AG04449 (cell line): ENCODE data around the gene ACKR1.
A peak's percentile ranks its signal among the peaks of the same experiment; 100 is the strongest.

Source experiments
- CTCF ChIA-PET: fragments of 350-600 bp; formaldehyde crosslinking; extraction: SDS; loops from one replicate; lab custom pipeline; 2021; ENCODE audit warnings: antibody characterized with exemption; lab: Yijun Ruan, JAX
- POLR2A ChIA-PET: fragments of 400-600, 350-600 bp; formaldehyde crosslinking; extraction: SDS; loops from one replicate; lab custom pipeline; 2020; ENCODE audit warnings: antibody characterized with exemption, inconsistent platforms; lab: Yijun Ruan, JAX
- DNase-seq: peaks from one replicate; pipeline ENCODE4 v3.0.0-alpha.2; 2010; ENCODE audit warnings: low read depth, low spot score
- H3K4me3 ChIP-seq: 2 replicates; pipeline ENCODE4 v1.5.1; 2011; ENCODE audit warnings: low read depth, mild to moderate bottlenecking, control low read depth, low read length
- TF ChIP-seq, protein P1 (sequence below): IDR thresholded peaks from one replicate; pipeline ENCODE4 v1.5.1; 2011; ENCODE audit warnings: mild to moderate bottlenecking, moderate library complexity, low read length, control low read depth, inconsistent platforms; ENCODE audit not compliant: insufficient read depth; ENCODE audit errors: missing control alignments

ACKR1 gene

DNA sequence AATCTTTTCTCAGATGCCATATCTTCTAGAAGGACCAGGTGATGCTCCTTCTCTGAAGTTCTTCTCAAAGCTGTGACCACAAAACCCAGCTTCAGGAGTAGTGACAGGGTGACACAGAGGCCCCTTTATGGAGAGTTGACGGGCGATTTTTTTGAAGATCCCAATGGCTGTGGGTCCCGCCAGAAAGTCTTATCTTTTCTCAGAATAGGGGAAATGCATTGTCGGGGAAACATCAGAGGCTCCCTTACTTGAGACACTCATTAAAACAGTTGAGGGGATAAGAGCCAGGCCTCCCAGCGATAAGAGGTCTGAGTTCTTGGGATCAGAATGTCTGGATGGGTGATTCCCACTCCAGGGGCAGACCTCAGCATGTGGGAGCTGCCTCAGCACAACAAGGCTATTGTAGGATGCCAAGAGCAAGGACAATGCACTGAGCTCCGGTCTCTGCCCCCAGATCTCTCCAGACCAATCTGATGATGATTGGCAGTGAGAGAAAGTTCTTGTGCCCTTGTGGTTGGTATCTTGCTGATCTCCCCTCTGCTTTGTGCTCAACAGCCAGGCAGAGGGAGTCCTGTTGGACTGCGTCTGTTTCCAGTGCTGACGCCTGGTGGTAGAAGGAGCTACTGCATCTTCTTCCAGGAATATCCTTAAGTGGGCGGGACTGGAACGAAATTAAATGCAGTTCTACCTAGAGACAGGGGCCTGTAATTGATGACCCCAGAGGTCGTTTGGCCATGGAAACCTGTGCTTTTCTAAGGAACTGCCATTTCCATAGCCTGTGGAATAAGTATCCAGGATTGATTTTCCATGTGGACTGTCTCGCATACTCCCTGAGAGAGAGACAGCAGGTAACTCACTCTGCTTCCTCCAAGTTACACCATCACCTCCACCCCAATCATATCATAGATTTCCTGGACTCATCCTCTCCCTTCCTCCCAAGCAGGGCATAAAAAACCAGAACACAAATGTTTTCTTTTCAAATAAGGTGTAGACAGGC lies 6.8 kb upstream of the ACKR1 start:
- H3K4me3 ChIP-seq, result no peak overlapping the region
- POLR2A ChIA-PET, result no interaction called here
- CTCF ChIA-PET, result interaction anchor here (0.8 to 7.4 kb wide), 17 partner anchors 10 to 1235 kb away, joined by 3 to 156 read pairs (median 5); partner anchors contain the start of gene CADM3
- TF ChIP-seq, protein P1, sequence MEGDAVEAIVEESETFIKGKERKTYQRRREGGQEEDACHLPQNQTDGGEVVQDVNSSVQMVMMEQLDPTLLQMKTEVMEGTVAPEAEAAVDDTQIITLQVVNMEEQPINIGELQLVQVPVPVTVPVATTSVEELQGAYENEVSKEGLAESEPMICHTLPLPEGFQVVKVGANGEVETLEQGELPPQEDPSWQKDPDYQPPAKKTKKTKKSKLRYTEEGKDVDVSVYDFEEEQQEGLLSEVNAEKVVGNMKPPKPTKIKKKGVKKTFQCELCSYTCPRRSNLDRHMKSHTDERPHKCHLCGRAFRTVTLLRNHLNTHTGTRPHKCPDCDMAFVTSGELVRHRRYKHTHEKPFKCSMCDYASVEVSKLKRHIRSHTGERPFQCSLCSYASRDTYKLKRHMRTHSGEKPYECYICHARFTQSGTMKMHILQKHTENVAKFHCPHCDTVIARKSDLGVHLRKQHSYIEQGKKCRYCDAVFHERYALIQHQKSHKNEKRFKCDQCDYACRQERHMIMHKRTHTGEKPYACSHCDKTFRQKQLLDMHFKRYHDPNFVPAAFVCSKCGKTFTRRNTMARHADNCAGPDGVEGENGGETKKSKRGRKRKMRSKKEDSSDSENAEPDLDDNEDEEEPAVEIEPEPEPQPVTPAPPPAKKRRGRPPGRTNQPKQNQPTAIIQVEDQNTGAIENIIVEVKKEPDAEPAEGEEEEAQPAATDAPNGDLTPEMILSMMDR, result peak; percentile 91
- peak; percentile 12 for DNase-seq

DNA sequence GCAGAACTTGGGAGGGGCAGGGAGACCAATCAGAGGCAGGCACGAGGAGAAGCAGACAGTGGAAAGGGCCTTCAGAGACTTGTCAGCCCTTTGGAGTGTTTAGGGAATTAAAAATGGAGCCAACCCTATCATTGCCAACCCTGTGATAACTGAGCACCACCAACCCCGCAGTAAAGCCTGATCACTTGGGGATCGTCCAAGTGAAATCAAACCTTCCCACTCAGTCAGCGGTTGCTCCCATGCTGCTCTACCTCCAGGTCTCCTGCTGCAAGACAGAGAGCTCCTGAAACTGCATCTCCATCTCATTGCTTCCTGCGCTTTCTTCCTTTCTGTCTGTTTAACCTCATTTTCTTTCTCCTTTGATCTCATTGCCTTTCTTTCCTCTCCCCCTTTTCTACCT lies 4.8 kb upstream of the ACKR1 start:
- DNase-seq, result no peak
- ChIA-PET CTCF (interaction anchor here (0.9 to 7.4 kb wide), 3 partner anchors 11 to 690 kb away, joined by 3 to 119 read pairs (median 52); no protein-coding TSS in a partner anchor), POLR2A (no interaction called here)
- H3K4me3 ChIP-seq, result no peak overlapping the region
- TF ChIP-seq, protein P1, result no peak

DNA sequence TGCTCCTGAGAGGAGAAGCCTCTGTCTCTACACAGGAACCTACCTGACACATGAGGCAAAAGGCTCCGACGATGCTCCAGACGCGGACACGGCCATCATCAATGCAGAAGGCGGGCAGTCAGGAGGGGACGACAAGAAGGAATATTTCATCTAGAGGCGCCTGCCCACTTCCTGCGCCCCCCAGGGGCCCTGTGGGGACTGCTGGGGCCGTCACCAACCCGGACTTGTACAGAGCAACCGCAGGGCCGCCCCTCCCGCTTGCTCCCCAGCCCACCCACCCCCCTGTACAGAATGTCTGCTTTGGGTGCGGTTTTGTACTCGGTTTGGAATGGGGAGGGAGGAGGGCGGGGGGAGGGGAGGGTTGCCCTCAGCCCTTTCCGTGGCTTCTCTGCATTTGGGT lies 3.9 kb upstream of the ACKR1 start:
- DNase-seq, result no peak
- CTCF ChIA-PET, result interaction anchor here (0.9 to 7.4 kb wide), 2 partner anchors 10 to 689 kb away, joined by 3 to 119 read pairs; no protein-coding TSS in a partner anchor

DNA sequence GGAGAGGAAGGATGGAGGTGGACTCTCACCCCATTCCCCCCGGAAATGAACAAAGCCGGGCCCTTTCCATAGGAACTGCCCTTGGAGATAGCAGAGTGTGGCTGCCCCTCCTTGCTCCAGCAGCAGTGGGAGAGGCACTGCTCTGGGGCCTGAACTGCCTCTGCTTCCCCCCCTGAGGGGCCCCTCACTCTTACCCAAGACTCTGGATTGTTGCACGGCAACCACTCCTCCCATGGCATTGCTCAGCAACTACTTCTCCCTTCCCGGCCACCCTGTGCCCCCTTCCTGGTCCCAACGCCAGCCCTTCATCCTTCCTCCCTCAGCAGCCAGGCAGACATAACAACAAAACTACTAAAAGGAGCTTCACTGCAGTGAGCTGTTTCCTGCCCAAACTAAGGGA lies 3.0 kb upstream of the ACKR1 start:
- DNase-seq, result no peak
- no peak overlapping the region for H3K4me3 ChIP-seq
- TF ChIP-seq, protein P1, result no peak
- POLR2A ChIA-PET, result no interaction called here
- CTCF ChIA-PET, result interaction anchor here (0.9 to 3.8 kb wide), 3 partner anchors 11 to 806 kb away, joined by 3 to 34 read pairs (median 3); no protein-coding TSS in a partner anchor

More for the DNA sequence above, 3.9 kb upstream of the ACKR1 start:
- no peak overlapping the region for H3K4me3 ChIP-seq
- POLR2A ChIA-PET, result no interaction called here
- TF ChIP-seq, protein P1, result no peak

DNA sequence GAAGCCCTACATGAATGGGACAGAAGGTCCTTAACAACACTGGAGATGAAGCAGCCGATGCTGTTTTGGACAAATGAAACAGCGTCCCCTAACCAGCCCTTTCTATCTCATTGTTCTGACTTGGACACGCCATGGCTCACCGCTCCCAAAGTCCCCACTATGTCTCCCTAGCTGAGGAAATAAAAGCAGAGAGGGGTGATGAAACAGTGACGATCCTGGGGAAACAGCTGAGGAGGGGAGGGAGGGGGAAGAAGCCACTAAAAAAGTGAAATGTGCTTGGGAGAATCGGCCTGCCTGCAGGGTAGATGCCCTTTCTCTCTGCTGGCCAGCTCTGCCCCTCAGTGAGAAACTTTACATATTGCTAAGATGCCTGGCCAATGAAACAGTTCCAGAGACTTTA lies 1.1 kb upstream of the ACKR1 start:
- DNase-seq, result no peak
- no peak overlapping the region for H3K4me3 ChIP-seq
- POLR2A ChIA-PET, result no interaction called here
- TF ChIP-seq, protein P1, result no peak
- CTCF ChIA-PET, result interaction anchor here (0.9 to 3.8 kb wide), 4 partner anchors 9 to 70 kb away, joined by 3 to 34 read pairs (median 6); no protein-coding TSS in a partner anchor

DNA sequence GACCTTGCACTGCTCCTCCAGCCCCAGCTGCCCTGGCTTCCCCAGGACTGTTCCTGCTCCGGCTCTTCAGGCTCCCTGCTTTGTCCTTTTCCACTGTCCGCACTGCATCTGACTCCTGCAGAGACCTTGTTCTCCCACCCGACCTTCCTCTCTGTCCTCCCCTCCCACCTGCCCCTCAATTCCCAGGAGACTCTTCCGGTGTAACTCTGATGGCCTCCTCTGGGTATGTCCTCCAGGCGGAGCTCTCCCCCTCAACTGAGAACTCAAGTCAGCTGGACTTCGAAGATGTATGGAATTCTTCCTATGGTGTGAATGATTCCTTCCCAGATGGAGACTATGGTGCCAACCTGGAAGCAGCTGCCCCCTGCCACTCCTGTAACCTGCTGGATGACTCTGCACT lies 550 bp downstream of the ACKR1 start:
- TF ChIP-seq, protein P1, result no peak
- ChIA-PET CTCF (interaction anchor here (0.6 to 3.8 kb wide), 5 partner anchors 8 to 688 kb away, joined by 3 to 34 read pairs (median 3); no protein-coding TSS in a partner anchor), POLR2A (no interaction called here)
- no peak overlapping the region for H3K4me3 ChIP-seq
- DNase-seq, result no peak
